GM18508 (cell line): Measurements from ENCODE around the gene RALGAPA2.
"Not testable (repeated sequence)": the region's sequence is repeated elsewhere in the genome, so short reads cannot be mapped to it uniquely, and the experiment has no call there.

Experiments
- ATAC-seq: cut with Tn5 transposase; IDR thresholded peaks from one replicate; pipeline ENCODE4 v1.9.1; 2021; ENCODE audit warnings: moderate number of reproducible peaks; ENCODE audit not compliant: insufficient read depth, unreplicated experiment

RALGAPA2 gene

GRCh38 chr20:20362774-20363433 lies 349.5 kb downstream of the RALGAPA2 start:
- ATAC-seq: no peak

- ATAC-seq: no peak
These were observed 352.0 kb downstream of the RALGAPA2 start for GRCh38 chr20:20360464-20360863.

GRCh38 chr20:20359628-20360027 lies 352.8 kb downstream of the RALGAPA2 start:
- no peak for ATAC-seq

GRCh38 chr20:20358801-20359200 lies 353.6 kb downstream of the RALGAPA2 start:
- ATAC-seq: no peak

GRCh38 chr20:20355503-20355902 lies 356.9 kb downstream of the RALGAPA2 start:
- not testable (repeated sequence) for ATAC-seq

- no peak for ATAC-seq
These were observed 358.9 kb downstream of the RALGAPA2 start for GRCh38 chr20:20353576-20353975.

- ATAC-seq: no peak
These were observed 368.0 kb downstream of the RALGAPA2 start for GRCh38 chr20:20344476-20344875.

GRCh38 chr20:20343932-20344331 lies 368.5 kb downstream of the RALGAPA2 start:
- ATAC-seq: no peak
